GM12892 (cell line): ENCODE results near the gene JAG2.

ENCODE experiments used
- POLR2A ChIP-seq: IDR thresholded peaks from 2 replicates; pipeline ENCODE4 v1.6.1; 2011; ENCODE audit warnings: low read depth, low read length, control low read depth
- POLR2AphosphoS5 ChIP-seq: IDR thresholded peaks from 2 replicates; pipeline ENCODE4 v1.6.1; 2011; ENCODE audit warnings: low read depth, low read length, control low read depth
- TAF1 ChIP-seq: IDR thresholded peaks from 2 replicates; pipeline ENCODE4 v1.6.1; 2011; ENCODE audit warnings: low read depth, mild to moderate bottlenecking, control low read depth, low read length, borderline replicate concordance

DNA sequence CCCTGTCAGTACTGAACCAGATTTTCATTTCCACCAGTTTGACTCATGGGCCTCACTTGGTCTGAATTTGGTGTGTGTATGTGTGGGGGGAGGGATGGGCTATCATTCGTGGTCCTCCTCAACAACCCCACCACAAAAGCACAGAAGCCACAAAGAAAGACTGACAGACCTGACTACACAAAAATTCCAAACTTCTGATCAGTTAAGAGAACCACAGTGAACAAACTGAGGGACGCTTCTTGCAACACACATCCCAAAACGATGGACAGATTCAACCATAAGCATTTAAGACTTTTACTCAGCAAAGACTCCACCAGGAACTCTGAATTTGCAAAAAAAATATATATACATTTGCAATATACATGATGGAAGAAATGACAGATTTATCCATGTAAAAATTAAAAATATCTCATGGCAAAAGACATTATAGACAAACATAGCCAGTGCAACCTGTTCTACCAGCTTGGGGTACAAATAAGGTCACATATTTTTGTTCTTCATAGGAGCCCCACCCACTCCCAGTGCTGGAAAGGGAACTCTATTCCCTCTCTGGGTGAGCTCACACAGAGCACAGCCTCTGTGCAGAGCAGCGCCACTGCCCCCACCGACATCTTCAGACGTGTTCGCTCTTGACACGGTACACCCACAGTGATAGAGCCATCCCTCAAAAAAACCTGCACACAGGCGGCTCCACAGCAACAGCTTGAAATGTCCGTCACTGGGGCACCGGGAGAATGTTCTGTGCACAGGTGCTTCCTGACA, 49.7 kb downstream of the JAG2 start:
- TF ChIP-seq POLR2AphosphoS5 (no peak), POLR2A (no peak), TAF1 (no peak)
